ENCODE data around the gene PLD4.

DNA sequence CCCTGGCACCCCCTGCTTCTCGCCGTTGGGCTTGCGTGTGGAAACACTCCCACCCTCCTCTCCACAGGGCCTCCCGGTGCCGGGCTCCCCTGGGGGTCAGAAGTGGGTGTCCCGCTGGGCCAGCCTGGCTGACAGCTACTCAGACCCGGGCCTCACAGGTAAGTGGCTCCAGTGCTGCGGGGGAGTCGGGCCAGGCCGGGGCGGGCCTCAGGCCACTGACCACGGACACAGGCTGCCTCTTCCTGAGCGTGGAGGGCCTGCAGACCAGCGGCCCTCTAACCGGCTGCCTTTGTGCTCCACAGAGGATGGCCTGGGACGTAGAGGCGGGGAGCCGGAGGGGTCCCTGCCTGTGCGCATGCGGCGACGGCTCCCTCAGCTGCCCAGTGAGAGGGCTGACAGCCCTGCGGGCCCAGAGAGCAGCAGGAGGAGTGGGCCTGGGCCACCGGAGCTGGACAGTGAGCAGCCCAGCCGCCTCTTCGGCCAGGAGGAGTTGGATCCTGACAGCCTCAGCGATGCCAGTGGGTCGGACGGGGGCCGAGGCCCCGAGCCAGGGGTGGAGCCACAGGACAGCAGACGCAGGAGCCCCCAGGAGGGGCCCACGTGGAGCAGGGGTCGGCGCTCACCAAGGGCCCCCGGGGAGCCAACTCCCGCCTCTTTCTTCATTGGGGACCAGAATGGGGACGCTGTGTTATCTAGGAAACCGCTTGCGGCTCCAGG, 38.5 kb upstream of the PLD4 start:
- TF ChIP-seq, protein P1, sequence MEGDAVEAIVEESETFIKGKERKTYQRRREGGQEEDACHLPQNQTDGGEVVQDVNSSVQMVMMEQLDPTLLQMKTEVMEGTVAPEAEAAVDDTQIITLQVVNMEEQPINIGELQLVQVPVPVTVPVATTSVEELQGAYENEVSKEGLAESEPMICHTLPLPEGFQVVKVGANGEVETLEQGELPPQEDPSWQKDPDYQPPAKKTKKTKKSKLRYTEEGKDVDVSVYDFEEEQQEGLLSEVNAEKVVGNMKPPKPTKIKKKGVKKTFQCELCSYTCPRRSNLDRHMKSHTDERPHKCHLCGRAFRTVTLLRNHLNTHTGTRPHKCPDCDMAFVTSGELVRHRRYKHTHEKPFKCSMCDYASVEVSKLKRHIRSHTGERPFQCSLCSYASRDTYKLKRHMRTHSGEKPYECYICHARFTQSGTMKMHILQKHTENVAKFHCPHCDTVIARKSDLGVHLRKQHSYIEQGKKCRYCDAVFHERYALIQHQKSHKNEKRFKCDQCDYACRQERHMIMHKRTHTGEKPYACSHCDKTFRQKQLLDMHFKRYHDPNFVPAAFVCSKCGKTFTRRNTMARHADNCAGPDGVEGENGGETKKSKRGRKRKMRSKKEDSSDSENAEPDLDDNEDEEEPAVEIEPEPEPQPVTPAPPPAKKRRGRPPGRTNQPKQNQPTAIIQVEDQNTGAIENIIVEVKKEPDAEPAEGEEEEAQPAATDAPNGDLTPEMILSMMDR (IDR thresholded peaks at IDR 0.05; ENCODE audit: insufficient read depth, low read length, poor library complexity, severe bottlenecking): no peak
- no peak for TF ChIP-seq EZH2phosphoT487 (conservative IDR thresholded peaks at IDR 0.05; ENCODE audit: low read length)
